Adrenal gland (tissue), 12 donors: ENCODE results near the gene SCFD2. TPM values are rescaled to one million over a fixed set of nuclear protein-coding genes. Genes with fewer than 3 reads are reported as not detected.

Experiments used
- DNase-seq, 7 donors: peaks; one replicate each; pipeline ENCODE4 v3.0.0-alpha.2; 2019 to 2020
- H3K27ac ChIP-seq, 5 donors: fragments of 200-600 bp; sonication (generic) in 4 of 5; 1 replicate in 3 of 5; 2 replicates in 2 of 5; pipeline versions ENCODE4 v1.5.1 to v1.8.0; 2016 to 2020; ENCODE audit warnings: mild to moderate bottlenecking in 1 of 5
- H3K27me3 ChIP-seq: fragments of 200-600 bp; 2 replicates; pipeline ENCODE4 v1.8.0; 2021
- H3K36me3 ChIP-seq, 2 donors: fragments of 200-600 bp; replicated peaks in 1 of 2; 1 replicate in 1 of 2; 2 replicates in 1 of 2; pipeline versions ENCODE4 v1.5.1 to v1.8.0; 2018 to 2022
- H3K4me1 ChIP-seq, 2 donors: fragments of 200-600 bp; replicated peaks in 1 of 2; 1 replicate in 1 of 2; 2 replicates in 1 of 2; pipeline versions ENCODE4 v1.5.1 to v1.8.0; 2018 to 2021
- H3K4me3 ChIP-seq, 4 donors: fragments of 200-600 bp; sonication (generic) in 3 of 4; one replicate each; pipeline ENCODE4 v1.5.1; 2016 to 2018
- H3K9me3 ChIP-seq, 3 donors: fragments of 200-600 bp; sonication (generic) in 1 of 3; replicated peaks in 1 of 3; 1 replicate in 2 of 3; 2 replicates in 1 of 3; pipeline versions ENCODE4 v1.5.1 to v1.8.0; 2016 to 2021
- CTCF ChIP-seq, 6 experiments: fragments of 450-650 bp in 4 of 6; fragments of 200-600 bp in 2 of 6; sonication (generic) in 1 of 6; IDR thresholded peaks; 1 replicate in 5 of 6; 2 replicates in 1 of 6; pipeline versions ENCODE4 v1.5.1 to v1.8.0; 2016 to 2021; ENCODE audit warnings: antibody characterized with exemption in 6 of 6, mild to moderate bottlenecking in 2 of 6, moderate library complexity in 1 of 6
- POLR2A ChIP-seq, 2 donors: fragments of 450-650 bp; IDR thresholded peaks; one replicate each; pipeline ENCODE4 v1.6.1; 2017; ENCODE audit warnings: antibody characterized with exemption in 2 of 2, mild to moderate bottlenecking in 2 of 2, moderate library complexity in 1 of 2
- WGBS, 4 donors: extraction: QIAGEN DNeasy Blood & Tissue Kit in 2 of 4; methylation state at CpG; one replicate each; pipeline versions ENCODE4 v1.1.5 to v1.1.7; 2013 to 2017; 5-methylcytosine and 5-hydroxymethylcytosine counted together
- intact Hi-C, 2 donors: fragments of 100-400 bp; cut with DNase I; formaldehyde crosslinking; loops; one replicate each; pipeline versions ENCODE4 v1.14.1 to v1.15.0; 2022 to 2023
- polyA plus RNA-seq, 3 donors: library from polyadenylated mRNA; stranded (reverse); fragments of 200-250 nt in 2 of 3; fragments of 350-450 nt in 1 of 3; fragmentation: Illumina TruSeq in 1 of 3; extraction: RNeasy Lipid Tissue Mini Kit (QIAGEN cat#74804) in 1 of 3; gene quantifications; one replicate each; pipeline ENCODE4 v1.2.3, GENCODE V29; 2013 to 2014
- total RNA-seq, 9 donors: library from RNA; depleted of rRNA in 4 of 9; stranded (reverse); fragments of >200 nt in 4 of 9; fragments of 120-200 nt in 1 of 9; fragmentation: NEBNext Ultra II Directional in 1 of 9; extraction: Animal tissue kit (Norgen Biotek cat#: 25700) in 1 of 9; gene quantifications; one replicate each; pipeline versions ENCODE4 v1.1.0 to v1.2.4, GENCODE V29; 2013 to 2023
- donor health status: healthy with polysubstance abuse.
- donor health status: Bipolar disorder and iron deficiency.
- donor health status: DM: yes; HTN: yes; CAD: no.
- donor health status: DM: no; HTN: no; CAD: no.
- donor health status: DM: no; HTN: no; CAD: no.
- donor health status: DM: yes; HTN: yes; CAD: no.

SCFD2 gene
- total and polyA plus RNA-seq, 12 donors: 5.2 to 34.9 (median 23.4) TPM

- DNase-seq: no peak
- no peak overlapping the region for H3K27ac ChIP-seq
- H3K9me3 ChIP-seq: no peaks in the 10 kb centered on the region
- TF ChIP-seq CTCF (IDR thresholded peaks at IDR 0.05) (no peak), POLR2A (IDR thresholded peaks at IDR 0.05) (no peak)
- intact Hi-C loops: no loop called here
- H3K4me3 ChIP-seq: no peak overlapping the region
- peaks cover 15 to 25% of the 10 kb centered on the region in 2 donors for H3K4me1 ChIP-seq
- no peaks in the 10 kb centered on the region for H3K27me3 ChIP-seq
- no peaks in the 10 kb centered on the region for H3K36me3 ChIP-seq
Observed at GRCh38 chr4:52966781-52967180, 399.1 kb downstream of the SCFD2 start.

- Histone ChIP-seq H3K27me3 (no peaks in the 10 kb centered on the region), H3K36me3 (no peaks in the 10 kb centered on the region), H3K4me3 (no peak overlapping the region), H3K9me3 (no peaks in the 10 kb centered on the region), H3K4me1 (peaks cover 18 to 27% of the 10 kb centered on the region in 2 donors), H3K27ac (no peak overlapping the region)
- 95 to 96% (median 96%) methylated on average over 5 of the region's 5 CpGs for WGBS, 4 donors
- no peak for DNase-seq
- TF ChIP-seq POLR2A (IDR thresholded peaks at IDR 0.05) (no peak), CTCF (IDR thresholded peaks at IDR 0.05) (no peak)
- intact Hi-C loops: no loop called here
Observed at GRCh38 chr4:52966172-52966571, 399.7 kb downstream of the SCFD2 start.

- H3K4me3 ChIP-seq: no peak overlapping the region
- TF ChIP-seq POLR2A (IDR thresholded peaks at IDR 0.05): no peak
- TF ChIP-seq CTCF (IDR thresholded peaks at IDR 0.05): no peak
- no peaks in the 10 kb centered on the region for H3K27me3 ChIP-seq
- no peak overlapping the region for H3K27ac ChIP-seq
- H3K36me3 ChIP-seq: no peaks in the 10 kb centered on the region
- peaks cover 18 to 27% of the 10 kb centered on the region in 2 donors for H3K4me1 ChIP-seq
- intact Hi-C loops: no loop called here
- no peaks in the 10 kb centered on the region for H3K9me3 ChIP-seq
- DNase-seq: no peak
- 87 to 92% (median 90%) methylated on average over 4 of the region's 4 CpGs for WGBS, 4 donors
Observed at GRCh38 chr4:52964561-52965101, 401.2 kb downstream of the SCFD2 start.

- no peak for DNase-seq
- no peak for TF ChIP-seq CTCF (IDR thresholded peaks at IDR 0.05)
- TF ChIP-seq POLR2A (IDR thresholded peaks at IDR 0.05): no peak
- no peaks in the 10 kb centered on the region for H3K36me3 ChIP-seq
- H3K27ac ChIP-seq: no peak overlapping the region
- H3K4me3 ChIP-seq: no peak overlapping the region
- no peaks in the 10 kb centered on the region for H3K9me3 ChIP-seq
- H3K4me1 ChIP-seq: peaks cover 18 to 27% of the 10 kb centered on the region in 2 donors
- no peaks in the 10 kb centered on the region for H3K27me3 ChIP-seq
- intact Hi-C loops: no loop called here
Observed at GRCh38 chr4:52964011-52964410, 401.9 kb downstream of the SCFD2 start.
